Measurements from ENCODE around the gene TMEM147. TPM values are rescaled to one million over a fixed set of nuclear protein-coding genes. Genes with fewer than 3 reads are reported as not detected.

TMEM147 gene
- total RNA-seq, 2 donors from 2014 or later, result 59.4 to 67.9 TPM

GRCh38 chr19:35553385-35554000 is 8.1 kb downstream of the TMEM147 start:
- H3K36me3 ChIP-seq (replicated peaks in 1 of 2; ENCODE audit: insufficient read depth in 1 of 2, low read depth in 2 of 2), result no peaks in the 10 kb centered on the region
- ATAC-seq (no peak), DNase-seq (no peak)
- H3K27ac ChIP-seq, result no peak overlapping the region
- intact Hi-C loops (cut with DNase I), result loop anchor here (10.0 kb wide), 1 partner anchor 161 kb away; the partner anchor contains the start of gene KMT2B
- H3K4me3 ChIP-seq, result no peak overlapping the region
- WGBS, 2 donors, result 60 to 74% methylated on average over 9 to 12 of the region's 14 CpGs
- H3K27me3 ChIP-seq, result no peaks in the 10 kb centered on the region
- no peaks in the 10 kb centered on the region for H3K9me3 ChIP-seq
- TF ChIP-seq POLR2A (IDR thresholded peaks at IDR 0.05), result no peak
- no peak for TF ChIP-seq CTCF (IDR thresholded peaks at IDR 0.05)
- H3K4me1 ChIP-seq, result peaks cover 41% of the 10 kb centered on the region

- no peaks in the 10 kb centered on the region for H3K36me3 ChIP-seq (replicated peaks in 1 of 2; ENCODE audit: insufficient read depth in 1 of 2, low read depth in 2 of 2)
- TF ChIP-seq POLR2A (IDR thresholded peaks at IDR 0.05) (no peak), CTCF (IDR thresholded peaks at IDR 0.05) (no peak)
- ATAC-seq, result no peak
- H3K27ac ChIP-seq, result no peak overlapping the region
- H3K27me3 ChIP-seq, result no peaks in the 10 kb centered on the region
- H3K4me1 ChIP-seq, result peaks cover 43% of the 10 kb centered on the region
- DNase-seq, result no peak
- intact Hi-C loops (cut with DNase I), result loop anchor here (10.0 kb wide), 1 partner anchor 161 kb away; the partner anchor contains the start of gene KMT2B
- WGBS, 2 donors, result 63 to 64% methylated on average over 5 of the region's 5 CpGs
- H3K9me3 ChIP-seq, result no peaks in the 10 kb centered on the region
- H3K4me3 ChIP-seq, result no peak overlapping the region
These were observed 8.7 kb downstream of the TMEM147 start for GRCh38 chr19:35554076-35554475.

GRCh38 chr19:35555301-35556005 is 10.0 kb downstream of the TMEM147 start:
- 64 to 72% methylated on average over 10 to 30 of the region's 30 CpGs for WGBS, 2 donors

GRCh38 chr19:35556025-35556590 is 10.7 kb downstream of the TMEM147 start:
- intact Hi-C loops (cut with DNase I), result loop anchor here (10.0 kb wide), 1 partner anchor 159 kb away; the partner anchor contains the start of gene KMT2B
- DNase-seq, result no peak
- Histone ChIP-seq H3K36me3 (replicated peaks in 1 of 2; ENCODE audit: insufficient read depth in 1 of 2, low read depth in 2 of 2) (no peaks in the 10 kb centered on the region), H3K27me3 (no peaks in the 10 kb centered on the region), H3K9me3 (no peaks in the 10 kb centered on the region), H3K4me3 (no peak overlapping the region), H3K27ac (no peak overlapping the region), H3K4me1 (peaks cover 43% of the 10 kb centered on the region)
- ATAC-seq, result no peak
- 85% methylated on average over 9 of the region's 9 CpGs for WGBS, 2 donors
- TF ChIP-seq CTCF (IDR thresholded peaks at IDR 0.05), result no peak
- TF ChIP-seq POLR2A (IDR thresholded peaks at IDR 0.05), result no peak

More at GRCh38 chr19:35555301-35556005, 10.0 kb downstream of the TMEM147 start:
- Histone ChIP-seq H3K4me3 (no peak overlapping the region), H3K27me3 (no peaks in the 10 kb centered on the region), H3K27ac (no peak overlapping the region), H3K9me3 (no peaks in the 10 kb centered on the region), H3K36me3 (replicated peaks in 1 of 2; ENCODE audit: insufficient read depth in 1 of 2, low read depth in 2 of 2) (no peaks in the 10 kb centered on the region), H3K4me1 (peaks cover 43% of the 10 kb centered on the region)
- ATAC-seq (no peak), DNase-seq (peak in 1 of 4 donors; percentile 34)
- TF ChIP-seq POLR2A (IDR thresholded peaks at IDR 0.05), result no peak
- TF ChIP-seq CTCF (IDR thresholded peaks at IDR 0.05), result peak in 4 of 7 experiments; percentile 6 to 52 (median 36)
- intact Hi-C loops (cut with DNase I), result loop anchor here (10.0 kb wide), 1 partner anchor 159 kb away; the partner anchor contains the start of gene KMT2B
